ENCODE measurements around the gene AFMID.

- TF ChIP-seq CTCF (IDR thresholded peaks at IDR 0.05 in 2 of 3, conservative IDR thresholded peaks at IDR 0.05 in 1 of 3; ENCODE audit: borderline replicate concordance in 1 of 3, insufficient read depth in 1 of 3, low read depth in 2 of 3, low read length in 2 of 3): no peak
- no peak for TF ChIP-seq CEBPB (IDR thresholded peaks at IDR 0.05; ENCODE audit: low read depth)
- TF ChIP-seq, protein P1, sequence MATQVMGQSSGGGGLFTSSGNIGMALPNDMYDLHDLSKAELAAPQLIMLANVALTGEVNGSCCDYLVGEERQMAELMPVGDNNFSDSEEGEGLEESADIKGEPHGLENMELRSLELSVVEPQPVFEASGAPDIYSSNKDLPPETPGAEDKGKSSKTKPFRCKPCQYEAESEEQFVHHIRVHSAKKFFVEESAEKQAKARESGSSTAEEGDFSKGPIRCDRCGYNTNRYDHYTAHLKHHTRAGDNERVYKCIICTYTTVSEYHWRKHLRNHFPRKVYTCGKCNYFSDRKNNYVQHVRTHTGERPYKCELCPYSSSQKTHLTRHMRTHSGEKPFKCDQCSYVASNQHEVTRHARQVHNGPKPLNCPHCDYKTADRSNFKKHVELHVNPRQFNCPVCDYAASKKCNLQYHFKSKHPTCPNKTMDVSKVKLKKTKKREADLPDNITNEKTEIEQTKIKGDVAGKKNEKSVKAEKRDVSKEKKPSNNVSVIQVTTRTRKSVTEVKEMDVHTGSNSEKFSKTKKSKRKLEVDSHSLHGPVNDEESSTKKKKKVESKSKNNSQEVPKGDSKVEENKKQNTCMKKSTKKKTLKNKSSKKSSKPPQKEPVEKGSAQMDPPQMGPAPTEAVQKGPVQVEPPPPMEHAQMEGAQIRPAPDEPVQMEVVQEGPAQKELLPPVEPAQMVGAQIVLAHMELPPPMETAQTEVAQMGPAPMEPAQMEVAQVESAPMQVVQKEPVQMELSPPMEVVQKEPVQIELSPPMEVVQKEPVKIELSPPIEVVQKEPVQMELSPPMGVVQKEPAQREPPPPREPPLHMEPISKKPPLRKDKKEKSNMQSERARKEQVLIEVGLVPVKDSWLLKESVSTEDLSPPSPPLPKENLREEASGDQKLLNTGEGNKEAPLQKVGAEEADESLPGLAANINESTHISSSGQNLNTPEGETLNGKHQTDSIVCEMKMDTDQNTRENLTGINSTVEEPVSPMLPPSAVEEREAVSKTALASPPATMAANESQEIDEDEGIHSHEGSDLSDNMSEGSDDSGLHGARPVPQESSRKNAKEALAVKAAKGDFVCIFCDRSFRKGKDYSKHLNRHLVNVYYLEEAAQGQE (IDR thresholded peaks at IDR 0.05; ENCODE audit: low read depth): no peak
- TF ChIP-seq ATF3 (IDR thresholded peaks at IDR 0.05): no peak
- TF ChIP-seq POLR2A (IDR thresholded peaks at IDR 0.05; ENCODE audit: borderline replicate concordance, extremely low read depth, insufficient read depth, insufficient read length): no peak
- no peak; the same call in 1 of the 2 replicates for TF ChIP-seq POLR2AphosphoS5 (IDR thresholded peaks at IDR 0.05; ENCODE audit: low read depth, low read length)
- no peak; the same call in 1 of the 2 replicates for TF ChIP-seq EGR1 (IDR thresholded peaks at IDR 0.05; ENCODE audit: low read depth)
- no peak for TF ChIP-seq RAD21 (IDR thresholded peaks at IDR 0.05; ENCODE audit: low read depth)
- TF ChIP-seq, protein P2, sequence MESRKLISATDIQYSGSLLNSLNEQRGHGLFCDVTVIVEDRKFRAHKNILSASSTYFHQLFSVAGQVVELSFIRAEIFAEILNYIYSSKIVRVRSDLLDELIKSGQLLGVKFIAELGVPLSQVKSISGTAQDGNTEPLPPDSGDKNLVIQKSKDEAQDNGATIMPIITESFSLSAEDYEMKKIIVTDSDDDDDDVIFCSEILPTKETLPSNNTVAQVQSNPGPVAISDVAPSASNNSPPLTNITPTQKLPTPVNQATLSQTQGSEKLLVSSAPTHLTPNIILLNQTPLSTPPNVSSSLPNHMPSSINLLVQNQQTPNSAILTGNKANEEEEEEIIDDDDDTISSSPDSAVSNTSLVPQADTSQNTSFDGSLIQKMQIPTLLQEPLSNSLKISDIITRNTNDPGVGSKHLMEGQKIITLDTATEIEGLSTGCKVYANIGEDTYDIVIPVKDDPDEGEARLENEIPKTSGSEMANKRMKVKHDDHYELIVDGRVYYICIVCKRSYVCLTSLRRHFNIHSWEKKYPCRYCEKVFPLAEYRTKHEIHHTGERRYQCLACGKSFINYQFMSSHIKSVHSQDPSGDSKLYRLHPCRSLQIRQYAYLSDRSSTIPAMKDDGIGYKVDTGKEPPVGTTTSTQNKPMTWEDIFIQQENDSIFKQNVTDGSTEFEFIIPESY (IDR thresholded peaks at IDR 0.05; ENCODE audit: extremely low read depth, insufficient replicate concordance, low read length): no peak
- TF ChIP-seq YY1 (IDR thresholded peaks at IDR 0.05; ENCODE audit: extremely low read depth, insufficient replicate concordance, low read depth, low read length): no peak
Observed at GRCh38 chr17:78168903-78169793, 18.0 kb upstream of the AFMID start.
